PC-3 (cell line): ENCODE results near the gene CHD6. TPM values are rescaled to one million over a fixed set of nuclear protein-coding genes. Genes with fewer than 3 reads are reported as not detected.

Source experiments
- ATAC-seq: fragments of 200-7000 bp; cut with Tn5 transposase; 2 replicates; pipeline ENCODE4 v1.9.1; 2020; ENCODE audit warnings: mild to moderate bottlenecking, moderate library complexity
- BruUV-seq: library from RNA; stranded (reverse); fragments of 400-500 nt; replicated peaks from 2 replicates; lab custom pipeline; 2021; lab: Mats Ljungman, UMichigan
- CTCF ChIA-PET: fragments of 300-600 bp; sonication (Branson Sonifier 250); formaldehyde crosslinking; loops from one replicate; lab custom pipeline; 2022; ENCODE audit warnings: antibody characterized with exemption; lab: Charles Lee
- POLR2A ChIA-PET: fragments of 300-600 bp; sonication (Branson Sonifier 250); formaldehyde crosslinking; loops from one replicate; lab custom pipeline; 2022; ENCODE audit warnings: antibody characterized with exemption; ENCODE audit not compliant: unreplicated experiment; lab: Charles Lee
- DNase-seq: peaks from one replicate; pipeline ENCODE4 v3.0.0-alpha.2; 2015
- H2AFZ ChIP-seq: fragments of 300-600 bp; sonication (generic); 2 replicates; pipeline ENCODE4 v1.6.0; 2016; ENCODE audit warnings: antibody characterized with exemption, low read length
- H3F3A ChIP-seq: fragments of 300-600 bp; sonication (generic); one replicate; pipeline ENCODE4 v1.6.0; 2017; ENCODE audit warnings: antibody characterized with exemption, low read length, control low read depth, mild to moderate bottlenecking; ENCODE audit not compliant: unreplicated experiment
- H3K27ac ChIP-seq: fragments of 300-600 bp; sonication (generic); 2 replicates; pipeline ENCODE4 v1.5.1; 2016; ENCODE audit warnings: mild to moderate bottlenecking, low read length
- H3K27me3 ChIP-seq: fragments of 300-600 bp; sonication (generic); 2 replicates; pipeline ENCODE4 v1.6.1; 2016; ENCODE audit warnings: low read length, mixed read lengths
- H3K36me3 ChIP-seq: fragments of 300-600 bp; sonication (generic); 2 replicates; pipeline ENCODE4 v1.6.1; 2016; ENCODE audit warnings: low read depth, mixed run types, low read length, mixed read lengths
- H3K4me1 ChIP-seq: fragments of 300-600 bp; sonication (generic); 2 replicates; pipeline ENCODE4 v1.5.1; 2016; ENCODE audit warnings: low read length; ENCODE audit not compliant: insufficient read depth
- H3K4me2 ChIP-seq: fragments of 300-600 bp; sonication (generic); 2 replicates; pipeline ENCODE4 v1.6.0; 2016; ENCODE audit warnings: low read length
- H3K4me3 ChIP-seq: fragments of 300-600 bp; sonication (generic); 2 replicates; pipeline ENCODE4 v1.5.1; 2016; ENCODE audit warnings: mild to moderate bottlenecking, low read length, mixed read lengths
- H3K79me2 ChIP-seq: fragments of 300-600 bp; sonication (generic); 2 replicates; pipeline ENCODE4 v1.6.1; 2017; ENCODE audit warnings: low read length, mixed read lengths
- H3K9ac ChIP-seq: fragments of 300-600 bp; sonication (generic); 2 replicates; pipeline ENCODE4 v1.6.0; 2016; ENCODE audit warnings: mild to moderate bottlenecking, low read length
- H3K9me2 ChIP-seq: fragments of 300-600 bp; sonication (generic); replicated peaks from 2 replicates; pipeline ENCODE4 v1.6.1; 2016; ENCODE audit warnings: mixed run types, low read length, mixed read lengths
- H3K9me3 ChIP-seq: fragments of 300-600 bp; sonication (generic); 2 replicates; pipeline ENCODE4 v1.6.1; 2016; ENCODE audit warnings: low read length, mixed read lengths
- H4K20me1 ChIP-seq: fragments of 300-600 bp; sonication (generic); 2 replicates; pipeline ENCODE4 v1.6.1; 2016; ENCODE audit warnings: low read length, mixed read lengths
- CTCF ChIP-seq: fragments of 300-600 bp; sonication (generic); conservative IDR thresholded peaks from 2 replicates; pipeline ENCODE4 v1.5.1; 2017; ENCODE audit warnings: antibody characterized with exemption, low read depth, mild to moderate bottlenecking, low read length
- EZH2 ChIP-seq: fragments of 300-600 bp; sonication (generic); IDR thresholded peaks from one replicate; pipeline ENCODE4 v1.6.1; 2017; ENCODE audit warnings: antibody characterized with exemption, mild to moderate bottlenecking, low read length; ENCODE audit not compliant: unreplicated experiment
- EZH2phosphoT487 ChIP-seq: fragments of 300-600 bp; sonication (generic); IDR thresholded peaks from 2 replicates; pipeline ENCODE4 v1.6.1; 2018; ENCODE audit warnings: mild to moderate bottlenecking, antibody characterized with exemption, low read length, borderline replicate concordance
- intact Hi-C: fragments of 100-400 bp; cut with micrococcal nuclease; formaldehyde crosslinking; loops from 2 replicates; pipeline ENCODE4 v1.9.0; 2023
- total RNA-seq: library from RNA; depleted of rRNA; stranded (reverse); fragments of >200 nt; gene quantifications from 2 replicates; pipeline ENCODE4 v1.2.3, GENCODE V29; 2014

Gene CHD6
- total RNA-seq, 1 experiment from 2014 or later: 19.5 TPM

GRCh38 chr20:41654884-41655283, 36.7 kb upstream of the CHD6 start:
- Histone ChIP-seq H3F3A (no peaks in the 10 kb centered on the region), H3K9me3 (no peaks in the 10 kb centered on the region), H3K4me2 (no peak overlapping the region), H3K27ac (no peak overlapping the region), H3K4me1 (peaks cover 13% of the 10 kb centered on the region), H4K20me1 (no peaks in the 10 kb centered on the region), H3K4me3 (no peak overlapping the region), H3K79me2 (no peaks in the 10 kb centered on the region), H3K27me3 (peaks cover 3% of the 10 kb centered on the region; the same call in 1 of the 2 replicates), H3K36me3 (no peaks in the 10 kb centered on the region), H3K9me2 (no peaks in the 10 kb centered on the region), H3K9ac (no peak overlapping the region), H2AFZ (no peak overlapping the region)
- ChIA-PET POLR2A (no interaction called here), CTCF (no interaction called here)
- TF ChIP-seq EZH2 (no peak), CTCF (no peak), EZH2phosphoT487 (no peak)
- BruUV-seq: no TSS peak
- peak; percentile 33 for DNase-seq
- ATAC-seq: peak; percentile 33; the same call in 1 of the 2 replicates
- intact Hi-C loops: no loop called here

GRCh38 chr20:41654292-41654691, 36.1 kb upstream of the CHD6 start:
- Histone ChIP-seq H3K4me2 (no peak overlapping the region), H2AFZ (no peak overlapping the region), H4K20me1 (no peaks in the 10 kb centered on the region), H3K9ac (no peak overlapping the region), H3K79me2 (no peaks in the 10 kb centered on the region), H3K36me3 (no peaks in the 10 kb centered on the region), H3K9me2 (no peaks in the 10 kb centered on the region), H3K4me3 (no peak overlapping the region), H3K27ac (no peak overlapping the region), H3F3A (no peaks in the 10 kb centered on the region), H3K4me1 (peaks cover 19% of the 10 kb centered on the region), H3K9me3 (no peaks in the 10 kb centered on the region), H3K27me3 (peaks cover 3% of the 10 kb centered on the region; the same call in 1 of the 2 replicates)
- intact Hi-C loops: no loop called here
- TF ChIP-seq EZH2 (no peak), EZH2phosphoT487 (no peak), CTCF (no peak)
- ATAC-seq (no peak), DNase-seq (no peak)
- no TSS peak for BruUV-seq
- ChIA-PET POLR2A (no interaction called here), CTCF (no interaction called here)

- POLR2A ChIA-PET: no interaction called here
- Histone ChIP-seq H3K9me3 (no peaks in the 10 kb centered on the region), H3K9me2 (no peaks in the 10 kb centered on the region), H3K36me3 (no peaks in the 10 kb centered on the region), H3K9ac (no peak overlapping the region), H4K20me1 (no peaks in the 10 kb centered on the region), H3K27me3 (peaks cover 3% of the 10 kb centered on the region; the same call in 1 of the 2 replicates), H3K27ac (no peak overlapping the region), H3K4me2 (peak overlapping the region; percentile 70), H3K4me1 (peaks cover 22% of the 10 kb centered on the region), H3K79me2 (no peaks in the 10 kb centered on the region), H3F3A (no peaks in the 10 kb centered on the region), H3K4me3 (0 out of 2 replicates have a peak overlapping the region, but pooled peaks have one; percentile 12), H2AFZ (0 out of 2 replicates have a peak overlapping the region, but pooled peaks have one; percentile 19)
- CTCF ChIA-PET: interaction anchor here (0.6 kb wide), 1 partner anchor 48 kb away, joined by 3 read pairs; no protein-coding TSS in a partner anchor
- intact Hi-C loops: no loop called here
- DNase-seq (peak; percentile 91), ATAC-seq (peak; percentile 89)
- BruUV-seq: no TSS peak
- no peak for TF ChIP-seq CTCF
- TF ChIP-seq EZH2: no peak
- no peak for TF ChIP-seq EZH2phosphoT487
These were observed 32.2 kb upstream of the CHD6 start for GRCh38 chr20:41650231-41650948.
